GM12875 (cell line): ENCODE measurements around the gene UBE2E3.

Source experiments
- H3K4me3 ChIP-seq: one replicate; pipeline ENCODE4 v1.5.1; 2011; ENCODE audit warnings: low read depth, low read length, control low read depth
- CTCF ChIP-seq: IDR thresholded peaks from 2 replicates; pipeline ENCODE4 v1.5.1; 2011; ENCODE audit warnings: low read depth, mild to moderate bottlenecking, control low read depth, inconsistent platforms, low read length, moderate library complexity, borderline replicate concordance; ENCODE audit not compliant: insufficient read depth

The UBE2E3 gene

GRCh38 chr2:180960982-180961381 is 19.4 kb upstream of the UBE2E3 start:
- H3K4me3 ChIP-seq: no peak overlapping the region
- no peak for TF ChIP-seq CTCF

- no peak overlapping the region for H3K4me3 ChIP-seq
- TF ChIP-seq CTCF: no peak
These were observed 17.6 kb upstream of the UBE2E3 start for GRCh38 chr2:180962727-180963314.

- TF ChIP-seq CTCF: no peak
- H3K4me3 ChIP-seq: no peak overlapping the region
These were observed 14.0 kb upstream of the UBE2E3 start for GRCh38 chr2:180966378-180966777.

GRCh38 chr2:180969124-180969523 is 11.3 kb upstream of the UBE2E3 start:
- H3K4me3 ChIP-seq: no peak overlapping the region
- no peak for TF ChIP-seq CTCF

GRCh38 chr2:180970016-180970415 is 10.4 kb upstream of the UBE2E3 start:
- TF ChIP-seq CTCF: no peak
- H3K4me3 ChIP-seq: no peak overlapping the region

- TF ChIP-seq CTCF: no peak
- no peak overlapping the region for H3K4me3 ChIP-seq
These were observed 8.6 kb upstream of the UBE2E3 start for GRCh38 chr2:180971811-180972210.

GRCh38 chr2:180975585-180975984 is 4.8 kb upstream of the UBE2E3 start:
- no peak overlapping the region for H3K4me3 ChIP-seq
- TF ChIP-seq CTCF: no peak
